Keratinocyte (primary cell): ENCODE data around the gene KCNK5. TPM values are rescaled to one million over a fixed set of nuclear protein-coding genes. Genes with fewer than 3 reads are reported as not detected.

Experiments
- DNase-seq: peaks from one replicate; pipeline ENCODE4 v3.0.0-alpha.2; 2011; ENCODE audit warnings: low read depth, missing footprints, low spot score
- FAIRE-seq: peaks from 2 replicates; lab custom pipeline; 2011; peaks lifted over from hg19 to GRCh38; lab: Jason Lieb, UNC
- H2AFZ ChIP-seq: 2 replicates; pipeline ENCODE4 v1.6.0; 2012; ENCODE audit warnings: low read length, control low read depth, inconsistent platforms; ENCODE audit not compliant: control insufficient read depth
- H3K27ac ChIP-seq: 2 replicates; pipeline ENCODE4 v1.5.1; 2011; ENCODE audit warnings: low read length; ENCODE audit not compliant: control insufficient read depth, insufficient read depth
- H3K27me3 ChIP-seq: 3 replicates; pipeline ENCODE4 v1.6.0; 2011; ENCODE audit warnings: low read length; ENCODE audit not compliant: control insufficient read depth, insufficient read depth; ENCODE audit errors: extremely low read depth
- H3K36me3 ChIP-seq, 2 experiments: 2 replicates in 1 of 2; 3 replicates in 1 of 2; pipeline ENCODE4 v1.5.1; 2011; ENCODE audit warnings: low read length in 2 of 2, mild to moderate bottlenecking in 1 of 2; ENCODE audit not compliant: control insufficient read depth in 2 of 2, insufficient read depth in 2 of 2; ENCODE audit errors: extremely low read depth in 1 of 2
- H3K4me1 ChIP-seq: 3 replicates; pipeline ENCODE4 v1.5.1; 2011; ENCODE audit warnings: low read length; ENCODE audit not compliant: control insufficient read depth, insufficient read depth; ENCODE audit errors: extremely low read depth
- H3K4me2 ChIP-seq: 3 replicates; pipeline ENCODE4 v1.6.0; 2011; ENCODE audit warnings: low read depth, low read length; ENCODE audit not compliant: control insufficient read depth, insufficient read depth; ENCODE audit errors: extremely low read depth
- H3K4me3 ChIP-seq, 3 experiments: fragments of 200-600 bp in 1 of 3; sonication (generic) in 1 of 3; 2 replicates in 2 of 3; 3 replicates in 1 of 3; pipeline ENCODE4 v1.5.1; 2011 to 2016; ENCODE audit warnings: low read length in 3 of 3, mild to moderate bottlenecking in 3 of 3, control low read depth in 2 of 3, inconsistent platforms in 1 of 3, low read depth in 1 of 3, mixed read lengths in 1 of 3, mixed run types in 1 of 3, moderate library complexity in 1 of 3; ENCODE audit not compliant: control insufficient read depth in 2 of 3, insufficient read depth in 2 of 3; ENCODE audit errors: extremely low read depth in 1 of 3
- H3K79me2 ChIP-seq: 2 replicates; pipeline ENCODE4 v1.6.0; 2012; ENCODE audit warnings: low read length; ENCODE audit not compliant: control insufficient read depth, insufficient read depth
- H3K9ac ChIP-seq: 3 replicates; pipeline ENCODE4 v1.6.0; 2011; ENCODE audit warnings: low read length; ENCODE audit not compliant: control insufficient read depth, insufficient read depth; ENCODE audit errors: extremely low read depth
- H3K9me1 ChIP-seq: 3 replicates; pipeline ENCODE4 v1.6.0; 2011; ENCODE audit warnings: low read length; ENCODE audit not compliant: control insufficient read depth, insufficient read depth; ENCODE audit errors: extremely low read depth
- H3K9me3 ChIP-seq: 2 replicates; pipeline ENCODE4 v1.5.1; 2012; ENCODE audit warnings: low read depth, low read length; ENCODE audit not compliant: control insufficient read depth
- H4K20me1 ChIP-seq: 3 replicates; pipeline ENCODE4 v1.6.0; 2011; ENCODE audit warnings: low read length; ENCODE audit not compliant: control insufficient read depth, insufficient read depth; ENCODE audit errors: extremely low read depth
- EZH2 ChIP-seq: IDR thresholded peaks from one replicate; pipeline ENCODE4 v1.6.1; 2012; ENCODE audit warnings: inconsistent platforms, mild to moderate bottlenecking, low read length, moderate library complexity
- dilution Hi-C: fragments of 300-500 bp; cut with MboI; formaldehyde crosslinking; loops from one replicate; pipeline ENCODE4 v1.7.0; 2020; ENCODE audit warnings: low sequenced_read_pairs; ENCODE audit not compliant: extremely low pct_ligation_motif_present
- polyA plus RNA-seq, 5 experiments: library from polyadenylated mRNA; depleted of rRNA in 3 of 5; stranded (reverse) in 3 of 5; stranded (forward) in 1 of 5; unstranded in 1 of 5; fragments of >200 nt; gene quantifications; 1 replicate in 1 of 5; 2 replicates in 3 of 5; 3 replicates in 1 of 5; pipeline versions ENCODE4 v1.2.1 to v1.2.3, GENCODE V29; 2011 to 2012; ENCODE audit warnings: missing spikeins in 2 of 5, low read depth in 1 of 5, low replicate concordance in 1 of 5
- TF ChIP-seq, protein P1 (sequence below), 3 experiments: IDR thresholded peaks in 1 of 3; conservative IDR thresholded peaks in 1 of 3; optimal IDR thresholded peaks in 1 of 3; 2 replicates in 2 of 3; 3 replicates in 1 of 3; pipeline versions ENCODE3 to v1.5.1; 2011; ENCODE audit warnings: low read length in 3 of 3, mild to moderate bottlenecking in 3 of 3, moderate library complexity in 2 of 3, control low read depth in 1 of 3, inconsistent platforms in 1 of 3; ENCODE audit not compliant: insufficient read depth in 2 of 3; ENCODE audit errors: extremely low read depth in 1 of 3

The KCNK5 gene
- polyA plus RNA-seq, 1 donor (not counting 4 experiments of a cell fraction or from before 2014, with no cell fraction given): not detected

GRCh38 chr6:39167866-39168625 lies 61.2 kb downstream of the KCNK5 start:
- Histone ChIP-seq H2AFZ (no peak overlapping the region), H3K4me2 (no peak overlapping the region), H3K36me3 (no peaks in the 10 kb centered on the region), H3K9me3 (no peaks in the 10 kb centered on the region), H4K20me1 (no peaks in the 10 kb centered on the region), H3K4me3 (no peak overlapping the region), H3K79me2 (no peaks in the 10 kb centered on the region), H3K4me1 (no peaks in the 10 kb centered on the region), H3K27ac (no peak overlapping the region), H3K27me3 (peaks cover 4% of the 10 kb centered on the region), H3K9ac (no peak overlapping the region), H3K9me1 (no peaks in the 10 kb centered on the region)
- no peak for TF ChIP-seq EZH2
- TF ChIP-seq, protein P1, sequence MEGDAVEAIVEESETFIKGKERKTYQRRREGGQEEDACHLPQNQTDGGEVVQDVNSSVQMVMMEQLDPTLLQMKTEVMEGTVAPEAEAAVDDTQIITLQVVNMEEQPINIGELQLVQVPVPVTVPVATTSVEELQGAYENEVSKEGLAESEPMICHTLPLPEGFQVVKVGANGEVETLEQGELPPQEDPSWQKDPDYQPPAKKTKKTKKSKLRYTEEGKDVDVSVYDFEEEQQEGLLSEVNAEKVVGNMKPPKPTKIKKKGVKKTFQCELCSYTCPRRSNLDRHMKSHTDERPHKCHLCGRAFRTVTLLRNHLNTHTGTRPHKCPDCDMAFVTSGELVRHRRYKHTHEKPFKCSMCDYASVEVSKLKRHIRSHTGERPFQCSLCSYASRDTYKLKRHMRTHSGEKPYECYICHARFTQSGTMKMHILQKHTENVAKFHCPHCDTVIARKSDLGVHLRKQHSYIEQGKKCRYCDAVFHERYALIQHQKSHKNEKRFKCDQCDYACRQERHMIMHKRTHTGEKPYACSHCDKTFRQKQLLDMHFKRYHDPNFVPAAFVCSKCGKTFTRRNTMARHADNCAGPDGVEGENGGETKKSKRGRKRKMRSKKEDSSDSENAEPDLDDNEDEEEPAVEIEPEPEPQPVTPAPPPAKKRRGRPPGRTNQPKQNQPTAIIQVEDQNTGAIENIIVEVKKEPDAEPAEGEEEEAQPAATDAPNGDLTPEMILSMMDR (optimal IDR thresholded peaks at IDR 0.05 in 1 of 3, IDR thresholded peaks at IDR 0.05 in 1 of 3, conservative IDR thresholded peaks at IDR 0.05 in 1 of 3; ENCODE audit: extremely low read depth in 1 of 3, insufficient read depth in 2 of 3, low read length in 3 of 3): no peak
- FAIRE-seq (no peak), DNase-seq (no peak)
- dilution Hi-C loops: no loop called here

GRCh38 chr6:39167321-39167720 lies 62.0 kb downstream of the KCNK5 start:
- no peak overlapping the region for H3K9ac ChIP-seq
- DNase-seq: no peak
- no peak for TF ChIP-seq EZH2
- TF ChIP-seq, protein P1 (optimal IDR thresholded peaks at IDR 0.05 in 1 of 3, IDR thresholded peaks at IDR 0.05 in 1 of 3, conservative IDR thresholded peaks at IDR 0.05 in 1 of 3; ENCODE audit: extremely low read depth in 1 of 3, insufficient read depth in 2 of 3, low read length in 3 of 3): no peak
- H2AFZ ChIP-seq: no peak overlapping the region
- H3K79me2 ChIP-seq: no peaks in the 10 kb centered on the region
- no peaks in the 10 kb centered on the region for H3K9me3 ChIP-seq
- no peaks in the 10 kb centered on the region for H3K9me1 ChIP-seq
- no peak overlapping the region for H3K27ac ChIP-seq
- no peak overlapping the region for H3K4me2 ChIP-seq
- dilution Hi-C loops: no loop called here
- FAIRE-seq: no peak
- no peaks in the 10 kb centered on the region for H3K4me1 ChIP-seq
- no peaks in the 10 kb centered on the region for H4K20me1 ChIP-seq
- no peak overlapping the region for H3K4me3 ChIP-seq
- peaks cover 4% of the 10 kb centered on the region for H3K27me3 ChIP-seq
- no peaks in the 10 kb centered on the region for H3K36me3 ChIP-seq
